GM20431 (cell line): Measurements from ENCODE around the gene TANGO2.

ENCODE experiments used
- in situ Hi-C: fragments of 300-500 bp; cut with MseI, MboI; formaldehyde crosslinking; loops from one replicate; pipeline ENCODE4 v1.15.0; 2020; ENCODE audit warnings: low sequenced_read_pairs; ENCODE audit not compliant: unreplicated experiment

Gene TANGO2

DNA sequence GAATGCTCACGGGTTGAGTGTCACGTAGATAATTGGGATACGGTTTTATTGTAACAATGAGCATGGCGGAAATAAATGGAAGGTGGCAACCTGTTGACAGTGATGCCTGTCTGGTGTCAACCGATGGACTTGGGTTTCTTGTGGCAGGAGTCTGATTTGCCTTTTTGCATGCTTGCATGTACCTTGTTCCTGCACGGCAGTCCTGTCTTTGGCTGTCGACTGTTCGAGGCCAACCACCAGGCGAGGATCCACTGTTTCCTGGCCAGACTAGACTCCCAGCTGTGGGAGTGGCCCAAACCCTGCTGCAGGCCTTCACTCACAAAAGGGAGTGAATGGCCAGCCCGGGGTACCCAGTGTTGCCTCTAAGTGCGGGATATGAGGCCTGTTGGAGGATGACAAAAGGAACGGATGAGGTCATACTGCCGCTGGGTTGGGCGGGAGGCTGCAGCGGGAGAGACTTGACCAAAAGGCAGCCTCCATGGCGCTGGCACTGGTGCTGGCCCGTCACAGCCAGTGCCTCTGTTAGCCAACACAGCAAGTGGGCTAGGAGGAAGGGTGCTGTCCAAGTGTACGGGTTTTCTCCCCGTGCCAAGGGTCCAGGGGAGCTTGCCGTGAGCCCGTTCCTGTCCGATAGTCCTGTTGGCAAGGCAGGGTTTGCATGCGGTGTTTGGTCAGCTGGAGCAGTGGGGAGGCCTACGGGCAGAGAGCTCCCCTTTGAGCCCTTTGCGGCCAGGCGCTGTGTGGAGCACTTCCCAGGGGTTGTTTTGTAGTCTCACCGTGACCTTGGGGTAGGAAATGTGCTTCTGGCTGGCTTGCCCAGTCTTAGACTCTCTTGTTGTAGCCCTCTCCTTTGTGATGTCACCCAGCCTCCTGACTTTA is 60.1 kb downstream of the TANGO2 start:
- in situ Hi-C loops = no loop called here

DNA sequence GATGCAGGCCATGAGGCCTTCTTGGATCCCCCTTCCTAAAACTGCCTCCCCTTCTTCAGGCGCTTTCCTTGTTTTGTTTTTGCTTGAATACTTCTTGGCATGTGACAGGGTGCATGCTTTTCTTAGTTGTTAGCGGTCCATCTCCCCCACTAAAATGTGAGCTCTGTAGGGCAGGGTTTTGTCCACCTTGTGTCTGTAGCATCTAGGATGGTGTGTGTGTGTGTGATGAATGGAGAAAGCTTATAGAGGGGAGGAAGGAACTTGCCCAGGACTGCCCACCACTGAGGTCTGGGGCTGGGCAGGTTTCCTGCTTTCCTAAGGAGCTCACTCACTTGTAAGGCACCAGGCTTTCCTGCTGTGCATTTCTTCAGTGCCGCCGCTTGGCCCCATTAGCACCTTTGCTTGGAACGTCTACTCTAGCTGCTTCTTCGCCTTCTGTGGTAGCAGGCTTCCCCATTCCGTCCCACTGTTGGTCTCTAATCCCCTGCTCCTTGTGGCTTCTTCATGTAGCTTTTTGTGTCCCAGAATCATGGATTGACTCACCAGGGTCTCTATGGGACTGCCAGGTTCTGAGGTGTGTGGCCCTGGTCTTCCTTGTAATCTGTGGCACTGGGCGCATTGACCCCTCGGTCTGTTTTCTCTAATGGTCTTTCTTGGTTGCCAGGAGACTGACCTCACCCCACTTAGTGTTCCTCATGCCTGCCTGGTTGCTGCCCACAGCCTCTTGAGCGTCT is 62.4 kb downstream of the TANGO2 start:
- in situ Hi-C loops = no loop called here

DNA sequence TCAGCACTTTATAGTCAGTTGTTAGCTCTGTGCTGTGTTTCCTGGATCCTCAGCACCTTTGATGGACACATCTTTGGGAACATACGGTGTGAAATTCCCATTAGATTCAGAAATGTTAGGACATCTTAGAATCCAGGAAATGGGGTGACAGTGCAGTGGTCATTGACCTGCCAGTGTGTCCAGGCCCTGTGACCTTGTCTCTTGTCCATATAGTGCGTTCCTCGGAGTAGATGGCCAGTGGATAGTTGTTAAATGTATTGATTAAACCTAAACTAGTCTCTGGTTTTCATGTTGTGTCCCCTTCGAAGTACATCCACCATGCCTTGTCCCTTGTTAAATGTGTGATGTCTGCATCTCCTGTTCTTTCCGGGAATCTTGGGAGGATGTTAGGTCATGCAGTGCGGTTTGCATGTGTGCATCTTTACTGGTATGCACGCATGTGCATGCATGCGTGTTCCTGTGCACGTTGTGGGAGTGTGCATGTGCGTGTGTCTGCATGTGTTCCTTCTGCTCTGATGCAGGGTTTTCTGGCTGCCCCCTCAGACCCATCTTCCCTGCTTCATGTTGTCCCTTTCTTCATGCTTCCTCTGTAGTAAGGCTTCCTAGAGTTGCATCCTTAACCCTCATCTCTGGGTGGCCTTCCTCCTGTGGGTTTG is 63.1 kb downstream of the TANGO2 start:
- in situ Hi-C loops = no loop called here

DNA sequence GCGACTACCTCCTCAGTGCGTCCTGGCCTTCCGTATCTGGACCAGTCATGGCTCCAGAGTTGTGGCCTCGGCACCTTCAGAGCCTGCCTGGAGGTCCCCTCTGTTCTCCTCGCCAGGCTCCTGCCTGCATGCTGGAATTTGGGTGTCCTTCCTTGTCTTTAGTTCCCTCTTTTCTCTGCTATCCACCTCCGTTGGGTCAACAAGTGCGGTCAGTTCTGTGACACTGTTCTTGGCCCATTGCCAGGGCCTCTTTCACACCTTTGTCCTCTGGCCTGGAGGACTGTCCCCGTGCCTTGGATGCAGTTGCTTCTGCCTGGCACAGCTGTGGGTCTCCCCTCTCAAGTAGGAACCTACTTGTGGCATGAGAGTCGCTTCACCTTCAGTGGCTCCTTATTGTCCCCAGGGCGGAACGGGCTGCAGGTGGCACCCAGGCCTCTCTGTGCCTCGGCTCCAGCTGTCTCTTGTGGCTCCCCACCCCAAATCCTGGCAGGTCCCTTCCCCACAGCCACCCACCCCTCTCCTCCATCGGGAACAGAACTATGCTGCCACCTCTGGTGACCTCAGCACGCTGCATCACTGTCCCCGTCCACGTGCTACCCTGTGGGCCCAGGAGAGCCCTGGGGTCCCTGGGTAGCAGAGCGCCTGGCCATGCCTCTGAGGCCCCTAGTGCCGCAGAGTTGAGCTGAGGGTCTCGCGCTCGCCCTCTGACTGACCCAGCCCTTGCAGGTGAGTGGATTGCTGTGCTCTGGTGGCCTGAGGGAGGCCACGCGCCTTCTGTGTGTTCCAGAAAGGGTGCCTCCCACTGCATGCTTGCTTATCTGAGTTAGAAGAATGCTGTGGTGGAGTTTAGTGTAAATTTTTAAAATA is 63.9 kb downstream of the TANGO2 start:
- in situ Hi-C loops = no loop called here

DNA sequence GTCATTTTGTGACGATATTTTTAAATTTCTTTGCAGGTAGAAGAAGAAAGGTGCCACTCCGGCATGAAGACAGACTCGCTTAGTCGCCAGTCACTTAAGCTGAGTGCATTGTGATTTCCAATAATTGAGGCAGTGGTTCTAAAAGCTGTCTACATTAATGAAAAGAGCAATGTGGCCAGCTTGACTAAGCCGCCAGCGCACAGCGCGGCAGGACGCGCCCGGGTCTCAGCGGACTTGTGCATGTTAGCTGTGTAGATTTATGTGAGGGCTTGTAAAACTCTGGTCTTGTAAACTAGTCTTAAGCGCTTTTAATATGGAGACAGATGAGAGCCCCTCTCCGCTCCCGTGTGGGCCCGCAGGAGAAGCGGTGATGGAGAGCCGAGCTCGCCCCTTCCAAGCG is 64.7 kb downstream of the TANGO2 start:
- in situ Hi-C loops = no loop called here

DNA sequence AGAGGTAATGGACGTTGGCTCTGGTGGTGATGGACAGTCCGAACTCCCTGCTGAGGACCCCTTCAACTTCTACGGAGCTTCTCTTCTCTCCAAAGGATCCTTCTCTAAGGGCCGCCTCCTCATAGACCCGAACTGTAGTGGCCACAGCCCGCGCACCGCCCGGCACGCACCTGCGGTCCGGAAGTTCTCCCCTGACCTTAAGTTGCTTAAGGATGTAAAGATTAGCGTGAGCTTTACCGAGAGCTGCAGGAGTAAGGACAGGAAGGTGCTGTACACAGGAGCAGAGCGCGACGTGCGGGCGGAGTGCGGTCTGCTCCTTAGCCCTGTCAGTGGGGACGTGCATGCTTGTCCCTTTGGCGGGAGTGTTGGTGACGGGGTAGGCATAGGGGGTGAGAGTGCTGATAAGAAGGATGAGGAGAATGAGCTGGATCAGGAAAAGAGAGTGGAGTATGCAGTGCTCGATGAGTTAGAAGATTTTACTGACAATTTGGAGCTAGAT is 65.2 kb downstream of the TANGO2 start:
- in situ Hi-C loops = no loop called here

DNA sequence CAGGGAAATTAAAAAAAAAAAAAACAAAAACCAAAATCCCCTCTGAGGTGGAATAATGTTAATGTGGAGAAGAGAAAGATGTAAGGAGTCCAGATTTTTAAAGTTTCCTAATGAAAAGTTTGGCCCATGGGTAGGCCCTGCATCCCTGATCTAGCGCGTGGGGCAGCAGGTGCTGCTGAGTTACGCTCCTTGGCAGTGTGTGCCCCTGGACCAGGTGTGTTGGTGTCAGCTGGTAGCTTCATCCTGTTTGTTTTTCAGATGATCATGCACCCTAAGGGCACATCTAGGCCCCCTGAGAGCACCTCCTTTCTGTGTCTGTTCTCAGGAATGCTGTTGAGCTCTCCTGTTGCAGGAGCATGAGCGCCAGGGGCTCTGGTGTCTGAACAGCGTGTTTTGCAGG is 65.9 kb downstream of the TANGO2 start:
- in situ Hi-C loops = no loop called here

DNA sequence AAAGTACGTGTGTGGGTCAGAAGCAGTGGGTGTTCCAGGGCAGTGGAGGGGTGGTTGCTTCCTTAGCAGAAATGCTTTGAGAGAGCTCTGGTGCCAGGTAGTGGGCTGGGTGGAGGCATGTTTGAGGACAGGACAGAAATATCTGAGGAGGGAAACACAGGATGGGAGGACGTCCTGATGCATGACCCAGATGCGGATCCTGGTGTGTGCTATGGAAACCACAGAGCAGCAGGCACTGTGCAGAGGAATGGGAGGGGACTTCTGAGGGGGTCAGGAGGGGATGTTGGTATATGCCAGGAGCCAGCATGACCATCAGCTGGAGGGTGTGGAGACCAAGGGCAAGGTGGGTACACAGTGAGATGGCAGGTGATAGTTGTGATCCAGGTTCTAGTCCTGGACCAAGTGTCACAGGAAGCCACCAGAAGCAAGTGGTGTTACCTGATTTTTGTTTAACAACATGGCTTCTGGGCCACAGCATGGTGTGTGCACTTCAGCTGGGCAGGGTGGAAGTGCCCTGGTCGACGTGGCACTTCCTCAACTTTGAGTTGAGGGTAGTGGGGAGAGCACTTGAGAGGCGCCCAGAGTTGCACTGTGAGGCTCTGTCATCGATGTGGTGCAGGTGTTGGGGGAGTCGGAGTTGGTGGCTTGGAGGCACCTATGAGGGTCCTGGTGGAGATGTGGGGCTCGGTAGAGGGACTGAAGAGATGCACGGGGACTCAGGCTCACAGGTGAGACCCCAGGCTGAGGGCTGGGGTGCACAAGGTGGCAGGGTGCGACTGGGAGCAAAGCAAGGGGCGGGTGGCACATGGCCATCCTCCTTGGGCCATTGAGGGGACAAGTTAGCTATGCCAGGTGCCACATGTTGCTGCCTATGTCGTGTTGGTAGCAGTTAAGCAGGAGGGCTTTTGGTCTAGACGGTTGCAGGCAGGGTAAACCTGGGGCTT is 66.7 kb downstream of the TANGO2 start:
- in situ Hi-C loops = no loop called here

DNA sequence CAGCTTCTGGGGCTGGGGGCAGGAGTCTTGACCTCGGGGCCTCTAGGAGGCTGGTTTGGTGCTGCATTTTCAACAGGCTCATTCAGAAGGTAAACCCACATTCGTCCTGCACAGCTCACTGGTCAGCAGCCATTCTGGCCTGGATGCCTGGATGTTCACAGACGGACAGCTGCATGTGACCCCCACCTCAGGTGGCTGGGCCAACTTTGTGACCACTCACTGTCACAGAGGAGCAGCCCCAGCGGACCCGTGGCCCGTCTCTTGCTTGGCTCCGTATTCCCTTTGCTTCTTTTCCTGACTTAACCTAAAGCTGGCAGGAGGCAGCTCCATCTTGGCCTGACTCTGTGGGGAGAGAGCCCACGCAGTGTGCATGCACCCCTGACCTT is 67.3 kb downstream of the TANGO2 start:
- in situ Hi-C loops = no loop called here

DNA sequence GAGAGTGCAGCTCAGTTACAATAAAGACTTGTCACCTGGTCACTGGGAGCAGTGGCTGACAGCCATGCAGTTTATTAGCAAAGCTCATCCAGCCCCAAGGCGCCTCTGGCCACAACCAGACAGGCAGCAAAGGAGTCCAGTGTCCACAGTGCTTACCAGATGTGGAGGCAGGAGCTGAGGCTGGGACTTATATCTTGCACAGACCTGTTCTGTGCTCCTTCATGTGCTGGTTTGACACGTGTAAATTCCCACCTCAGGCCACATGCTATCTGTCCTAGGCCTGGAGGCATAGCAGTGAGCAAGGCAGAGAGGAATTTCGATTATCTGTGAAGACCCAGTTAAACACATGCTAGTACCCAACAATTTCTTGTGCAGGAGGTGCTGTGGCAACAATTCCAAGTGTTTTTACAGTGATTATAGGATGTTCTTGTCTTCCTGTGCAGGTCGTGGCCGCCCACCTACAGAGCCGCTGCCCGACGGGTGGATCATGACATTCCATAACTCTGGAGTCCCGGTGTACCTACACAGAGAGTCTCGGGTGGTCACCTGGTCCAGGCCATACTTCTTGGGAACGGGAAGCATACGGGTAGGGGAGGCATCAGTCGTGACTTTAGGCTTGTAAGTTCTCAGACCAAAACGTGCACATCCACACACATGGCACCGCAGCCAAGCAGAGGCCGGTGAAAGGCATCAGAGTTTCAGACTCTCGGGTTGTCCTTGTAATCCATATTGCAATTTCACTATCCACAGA is 68.5 kb downstream of the TANGO2 start:
- in situ Hi-C loops = no loop called here

DNA sequence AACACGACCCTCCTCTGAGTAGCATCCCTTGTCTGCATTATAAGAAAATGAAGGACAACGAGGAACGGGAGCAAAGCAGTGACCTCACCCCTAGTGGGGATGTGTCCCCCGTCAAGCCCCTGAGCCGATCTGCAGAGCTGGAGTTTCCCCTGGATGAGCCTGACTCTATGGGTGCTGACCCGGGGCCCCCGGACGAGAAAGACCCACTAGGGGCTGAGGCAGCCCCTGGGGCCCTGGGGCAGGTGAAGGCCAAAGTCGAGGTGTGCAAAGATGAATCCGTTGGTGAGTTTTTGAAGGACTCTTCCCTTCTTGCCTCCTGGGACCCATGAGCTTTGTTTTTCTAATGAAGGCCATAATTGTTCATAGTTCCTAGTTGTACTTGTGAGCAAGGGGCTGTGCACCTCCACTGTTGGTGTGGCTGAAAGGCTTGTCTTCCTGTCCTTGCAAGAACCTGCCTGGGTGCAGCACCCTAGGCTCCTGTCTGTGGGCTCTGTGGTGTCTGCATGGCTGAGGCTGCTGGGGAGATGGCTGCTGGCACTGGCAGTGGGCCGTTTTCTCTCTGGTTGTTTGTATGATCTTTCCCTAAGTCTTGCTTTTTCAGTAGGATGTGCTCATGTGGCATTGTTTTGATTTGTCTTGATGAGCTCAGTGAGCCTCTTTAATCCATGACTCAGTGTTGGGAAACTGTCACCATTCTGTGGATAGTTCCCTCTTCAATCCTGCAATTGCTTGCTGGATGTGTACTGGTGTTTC is 69.2 kb downstream of the TANGO2 start:
- in situ Hi-C loops = no loop called here

DNA sequence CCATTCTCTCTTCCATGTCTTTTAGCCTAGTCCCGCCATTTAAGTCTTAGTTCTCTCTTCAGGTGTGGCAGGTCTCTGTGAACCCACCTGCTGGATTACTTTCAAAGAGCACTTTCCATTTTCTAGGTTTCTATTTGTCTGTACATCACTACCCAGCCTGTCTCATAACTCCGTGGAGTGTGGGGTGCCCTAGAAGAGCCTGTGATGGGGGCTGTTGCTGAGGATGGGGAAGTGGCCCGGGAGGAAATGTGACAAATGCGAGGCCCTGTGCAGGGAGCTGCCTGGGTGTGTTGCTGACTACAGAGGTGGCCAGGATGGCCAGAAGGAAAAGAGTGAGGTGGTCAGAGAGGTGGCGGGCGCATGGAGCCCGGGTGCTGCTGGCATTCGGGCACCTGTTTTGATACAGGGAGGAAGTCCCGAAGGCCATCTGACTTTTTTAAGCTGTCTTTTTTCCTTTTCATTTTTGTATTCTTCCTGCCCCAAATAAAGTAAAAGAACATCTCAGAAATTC is 69.9 kb downstream of the TANGO2 start:
- in situ Hi-C loops = no loop called here

DNA sequence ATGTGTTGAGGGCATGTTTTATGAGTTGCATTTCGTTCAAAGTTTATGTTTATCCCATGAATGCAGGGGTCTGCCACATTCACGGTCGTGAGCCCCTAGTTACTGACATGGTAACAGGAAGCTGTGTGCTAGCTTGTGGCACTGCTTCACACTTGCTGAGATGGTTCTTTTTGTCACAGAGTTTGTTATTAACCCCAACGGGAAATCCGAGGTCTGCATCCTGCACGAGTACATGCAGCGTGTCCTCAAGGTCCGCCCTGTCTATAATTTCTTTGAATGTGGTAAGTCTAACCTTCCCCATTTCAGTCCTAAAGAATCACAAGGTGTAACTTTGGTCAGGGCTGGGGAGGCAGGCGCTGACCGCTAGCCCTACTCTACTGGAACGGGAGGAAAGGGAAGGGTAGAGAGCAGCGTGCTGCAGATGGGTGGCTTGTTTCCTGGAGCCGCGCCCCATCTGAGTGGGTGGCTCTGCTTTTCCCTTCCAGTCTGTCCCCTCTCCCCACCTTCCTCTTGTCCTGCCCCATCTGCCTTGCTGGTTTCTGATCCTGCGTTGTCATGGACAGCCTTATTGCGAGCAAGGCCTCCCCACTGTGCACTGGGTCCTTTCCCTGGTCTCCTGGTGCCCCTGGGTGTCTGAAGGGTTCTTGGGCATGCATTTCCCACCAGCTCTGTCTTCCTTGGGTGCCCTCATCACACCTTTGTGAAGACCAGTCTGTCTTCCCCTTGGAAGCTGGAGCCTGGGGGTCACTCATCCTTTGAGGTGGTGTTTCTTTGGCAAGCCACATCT is 71.0 kb downstream of the TANGO2 start:
- in situ Hi-C loops = no loop called here

DNA sequence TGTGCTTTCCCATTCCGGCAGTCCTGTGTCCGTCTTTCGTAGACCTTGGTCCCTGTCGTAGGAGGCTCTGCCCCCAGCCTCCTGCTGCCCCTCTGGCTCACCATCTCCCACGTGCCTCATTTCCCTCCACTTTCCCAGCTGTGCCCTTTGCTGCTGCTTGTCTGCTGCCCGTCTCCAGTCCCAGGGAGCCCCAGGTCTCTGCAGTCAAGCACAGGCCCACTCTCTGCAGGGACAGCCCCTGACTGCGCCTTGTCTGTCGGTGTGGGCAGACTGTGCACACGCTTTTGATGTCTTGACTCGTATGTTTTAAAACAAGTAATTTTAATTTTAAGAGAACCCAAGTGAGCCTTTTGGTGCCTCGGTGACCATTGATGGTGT is 71.6 kb downstream of the TANGO2 start:
- in situ Hi-C loops = no loop called here

DNA sequence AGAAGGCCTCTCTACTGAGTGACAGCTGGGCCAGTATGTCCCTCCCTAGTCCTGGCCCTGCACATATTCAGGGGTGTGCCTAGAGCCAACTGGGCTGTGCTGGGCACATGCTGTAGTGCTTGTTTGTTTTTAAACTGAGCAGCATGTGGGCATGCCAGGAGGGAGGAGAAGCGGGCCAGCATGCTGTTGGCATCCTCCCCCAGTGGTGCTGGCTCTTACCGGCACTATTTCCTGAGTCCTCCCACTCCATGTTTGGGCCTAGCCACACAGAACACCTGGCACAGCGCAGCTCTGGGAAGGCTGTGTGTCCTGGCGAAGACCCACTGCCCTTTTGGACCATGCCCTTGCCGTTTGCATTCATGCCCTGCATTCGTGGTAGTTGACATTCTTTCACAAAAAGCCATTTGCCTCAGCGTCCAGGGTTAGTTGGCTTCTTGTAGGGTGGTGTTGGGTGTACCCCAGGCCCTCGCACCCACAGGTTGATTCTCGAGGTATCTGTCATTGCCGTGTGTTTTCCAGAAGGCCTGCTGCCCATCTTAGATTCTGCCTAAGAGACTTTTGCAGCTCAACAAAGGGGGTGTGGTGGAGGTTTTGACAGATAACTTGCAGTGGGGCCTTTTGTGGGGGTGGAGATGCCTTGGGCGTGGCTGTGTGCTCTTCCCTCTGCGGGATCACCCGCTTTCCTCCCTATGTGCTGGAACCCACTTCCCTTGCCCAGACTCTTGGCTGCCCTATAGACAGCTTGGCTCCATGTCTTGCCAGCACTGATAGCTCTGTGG is 72.7 kb downstream of the TANGO2 start:
- in situ Hi-C loops = no loop called here
